HEK293 (cell line): ENCODE data around the gene MACROD1.

Source experiments
- CTCF ChIA-PET: fragments of 350-600 bp; formaldehyde crosslinking; extraction: SDS; loops from one replicate; lab custom pipeline; 2021; ENCODE audit warnings: antibody characterized with exemption; lab: Yijun Ruan, JAX
- POLR2A ChIA-PET: fragments of 300-600 bp; formaldehyde crosslinking; extraction: SDS; loops from one replicate; lab custom pipeline; 2020; ENCODE audit warnings: antibody characterized with exemption, inconsistent platforms; lab: Yijun Ruan, JAX
- H3K27ac ChIP-seq: fragments of 200-500 bp; sonication (Bioruptor generic); 2 replicates; pipeline ENCODE4 v1.5.1; 2014; ENCODE audit warnings: low read depth, low read length, control low read depth, inconsistent platforms; ENCODE audit errors: extremely low read depth
- H3K36me3 ChIP-seq, 2 experiments: fragments of 200-500 bp in 1 of 2; sonication (Bioruptor generic) in 1 of 2; 1 replicate in 1 of 2; 2 replicates in 1 of 2; pipeline ENCODE4 v1.5.1; 2014 to 2017; ENCODE audit warnings: inconsistent platforms in 2 of 2, low read length in 2 of 2; ENCODE audit not compliant: control insufficient read depth in 2 of 2, insufficient read depth in 1 of 2
- H3K4me1 ChIP-seq: fragments of 200-500 bp; sonication (Bioruptor generic); 2 replicates; pipeline ENCODE4 v1.5.1; 2014; ENCODE audit warnings: mild to moderate bottlenecking, low read length, inconsistent platforms; ENCODE audit not compliant: control insufficient read depth, insufficient read depth
- H3K4me3 ChIP-seq: 2 replicates; pipeline ENCODE4 v1.5.1; 2011; ENCODE audit warnings: low read depth, mild to moderate bottlenecking, control low read depth, low read length, moderate library complexity
- H3K9me3 ChIP-seq: fragments of 200-500 bp; sonication (Bioruptor generic); 2 replicates; pipeline ENCODE4 v1.5.1; 2014; ENCODE audit warnings: low read depth, low read length, inconsistent platforms; ENCODE audit not compliant: control insufficient read depth, insufficient read depth
- HOXD13 ChIP-seq: sonication (generic); formaldehyde crosslinking; IDR thresholded peaks from 2 replicates; pipeline ENCODE4 v1.8.0; 2022; ENCODE audit warnings: missing genetic modification reagents, borderline replicate concordance
- PRDM4 ChIP-seq: fragments of 450-650 bp; formaldehyde crosslinking; IDR thresholded peaks from 2 replicates; pipeline ENCODE4 v1.5.1; 2017; ENCODE audit warnings: missing biosample characterization, missing genetic modification characterization
- TSHZ1 ChIP-seq: fragments of 450-650 bp; formaldehyde crosslinking; IDR thresholded peaks from 2 replicates; pipeline ENCODE4 v1.5.1; 2016; ENCODE audit warnings: missing biosample characterization, missing genetic modification characterization, borderline replicate concordance
- ZBTB20 ChIP-seq: fragments of 450-650 bp; formaldehyde crosslinking; IDR thresholded peaks from 2 replicates; pipeline ENCODE4 v1.5.1; 2016; ENCODE audit warnings: missing biosample characterization, missing genetic modification characterization
- ZNF157 ChIP-seq: fragments of 450-650 bp; formaldehyde crosslinking; IDR thresholded peaks from 2 replicates; pipeline ENCODE4 v1.5.1; 2016; ENCODE audit warnings: missing biosample characterization, missing genetic modification characterization
- ZNF174 ChIP-seq: fragments of 450-650 bp; formaldehyde crosslinking; IDR thresholded peaks from 2 replicates; pipeline ENCODE4 v1.5.0; 2017; ENCODE audit warnings: missing biosample characterization, mild to moderate bottlenecking, missing genetic modification characterization
- ZNF19 ChIP-seq: fragments of 450-650 bp; formaldehyde crosslinking; IDR thresholded peaks from 2 replicates; pipeline ENCODE4; 2016; ENCODE audit warnings: missing biosample characterization, missing genetic modification characterization, low read depth
- ZNF354C ChIP-seq: fragments of 450-650 bp; formaldehyde crosslinking; IDR thresholded peaks from 2 replicates; pipeline ENCODE4 v1.5.1; 2016; ENCODE audit warnings: missing biosample characterization, missing genetic modification characterization, low read depth, borderline replicate concordance
- ZNF426 ChIP-seq: fragments of 450-650 bp; formaldehyde crosslinking; IDR thresholded peaks from 2 replicates; pipeline ENCODE4 v1.5.1; 2017; ENCODE audit warnings: missing biosample characterization, missing genetic modification characterization, mild to moderate bottlenecking, inconsistent platforms, moderate library complexity
- ZNF514 ChIP-seq: fragments of 450-650 bp; formaldehyde crosslinking; IDR thresholded peaks from 2 replicates; pipeline ENCODE4 v1.5.1; 2016; ENCODE audit warnings: missing biosample characterization, missing genetic modification characterization
- ZNF654 ChIP-seq: fragments of 450-650 bp; formaldehyde crosslinking; IDR thresholded peaks from 2 replicates; pipeline ENCODE4 v1.5.1; 2016; ENCODE audit warnings: low read depth, missing biosample characterization, missing genetic modification characterization
- ZNF660 ChIP-seq: fragments of 450-650 bp; IDR thresholded peaks from 2 replicates; pipeline ENCODE4 v1.5.1; 2018; ENCODE audit warnings: missing biosample characterization, mild to moderate bottlenecking, missing genetic modification characterization
- TF ChIP-seq, protein P1 (sequence below): fragments of 450-650 bp; formaldehyde crosslinking; IDR thresholded peaks from 2 replicates; pipeline ENCODE4 v1.5.1; 2016; ENCODE audit warnings: missing biosample characterization, missing genetic modification characterization
- TF ChIP-seq, protein P2 (sequence below): fragments of 450-650 bp; formaldehyde crosslinking; IDR thresholded peaks from 2 replicates; pipeline ENCODE4 v1.5.1; 2016; ENCODE audit warnings: missing biosample characterization, missing genetic modification characterization
- TF ChIP-seq, protein P3 (sequence below): fragments of 450-650 bp; formaldehyde crosslinking; IDR thresholded peaks from 2 replicates; pipeline ENCODE4 v1.5.1; 2016; ENCODE audit warnings: missing biosample characterization, missing genetic modification characterization, borderline replicate concordance
- TF ChIP-seq, protein P4 (sequence below): fragments of 450-650 bp; formaldehyde crosslinking; IDR thresholded peaks from 2 replicates; pipeline ENCODE4 v1.5.1; 2016; ENCODE audit warnings: missing biosample characterization, missing genetic modification characterization

MACROD1 gene

GRCh38 chr11:64192434-64192833 is 26.5 kb upstream of the MACROD1 start:
- POLR2A ChIA-PET = no interaction called here
- Histone ChIP-seq H3K4me1 (peaks cover 3% of the 10 kb centered on the region; the same call in 1 of the 2 replicates), H3K27ac (no peak overlapping the region), H3K36me3 (peaks cover 29 to 80% of the 10 kb centered on the region in 2 experiments), H3K9me3 (no peaks in the 10 kb centered on the region), H3K4me3 (no peak overlapping the region)
- no peak for TF ChIP-seq ZNF19 (tag by site-specific recombination)
- TF ChIP-seq, protein P1, sequence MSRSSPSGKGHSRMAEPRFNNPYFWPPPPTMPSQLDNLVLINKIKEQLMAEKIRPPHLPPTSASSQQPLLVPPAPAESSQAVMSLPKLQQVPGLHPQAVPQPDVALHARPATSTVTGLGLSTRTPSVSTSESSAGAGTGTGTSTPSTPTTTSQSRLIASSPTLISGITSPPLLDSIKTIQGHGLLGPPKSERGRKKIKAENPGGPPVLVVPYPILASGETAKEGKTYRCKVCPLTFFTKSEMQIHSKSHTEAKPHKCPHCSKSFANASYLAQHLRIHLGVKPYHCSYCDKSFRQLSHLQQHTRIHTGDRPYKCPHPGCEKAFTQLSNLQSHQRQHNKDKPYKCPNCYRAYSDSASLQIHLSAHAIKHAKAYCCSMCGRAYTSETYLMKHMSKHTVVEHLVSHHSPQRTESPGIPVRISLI = no peak
- TF ChIP-seq, protein P2, sequence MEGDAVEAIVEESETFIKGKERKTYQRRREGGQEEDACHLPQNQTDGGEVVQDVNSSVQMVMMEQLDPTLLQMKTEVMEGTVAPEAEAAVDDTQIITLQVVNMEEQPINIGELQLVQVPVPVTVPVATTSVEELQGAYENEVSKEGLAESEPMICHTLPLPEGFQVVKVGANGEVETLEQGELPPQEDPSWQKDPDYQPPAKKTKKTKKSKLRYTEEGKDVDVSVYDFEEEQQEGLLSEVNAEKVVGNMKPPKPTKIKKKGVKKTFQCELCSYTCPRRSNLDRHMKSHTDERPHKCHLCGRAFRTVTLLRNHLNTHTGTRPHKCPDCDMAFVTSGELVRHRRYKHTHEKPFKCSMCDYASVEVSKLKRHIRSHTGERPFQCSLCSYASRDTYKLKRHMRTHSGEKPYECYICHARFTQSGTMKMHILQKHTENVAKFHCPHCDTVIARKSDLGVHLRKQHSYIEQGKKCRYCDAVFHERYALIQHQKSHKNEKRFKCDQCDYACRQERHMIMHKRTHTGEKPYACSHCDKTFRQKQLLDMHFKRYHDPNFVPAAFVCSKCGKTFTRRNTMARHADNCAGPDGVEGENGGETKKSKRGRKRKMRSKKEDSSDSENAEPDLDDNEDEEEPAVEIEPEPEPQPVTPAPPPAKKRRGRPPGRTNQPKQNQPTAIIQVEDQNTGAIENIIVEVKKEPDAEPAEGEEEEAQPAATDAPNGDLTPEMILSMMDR = no peak
- no peak for TF ChIP-seq ZNF354C (tag by site-specific recombination)
- no peak for TF ChIP-seq ZNF174 (tag by site-specific recombination)
- CTCF ChIA-PET = interaction anchor here (0.9 to 1.4 kb wide), 3 partner anchors 12 to 164 kb away, joined by 3 to 4 read pairs (median 4); partner anchors contain the start of gene PLCB3

GRCh38 chr11:64186492-64187165 is 20.7 kb upstream of the MACROD1 start:
- Histone ChIP-seq H3K9me3 (no peaks in the 10 kb centered on the region), H3K4me1 (peaks cover 3% of the 10 kb centered on the region; the same call in 1 of the 2 replicates), H3K4me3 (no peak overlapping the region), H3K27ac (no peak overlapping the region; the same call in 1 of the 2 replicates), H3K36me3 (peaks cover 4 to 25% of the 10 kb centered on the region in 2 experiments; a peak in 2 of 3 replicates)
- ChIA-PET CTCF (interaction anchor here (0.6 to 4.0 kb wide), 6 partner anchors 18 to 324 kb away, joined by 3 to 31 read pairs (median 4); partner anchors contain the start of gene FERMT3), POLR2A (interaction anchor here (0.5 to 3.0 kb wide), 17 partner anchors 10 to 1613 kb away, joined by 4 to 32 read pairs (median 11); partner anchors contain the start of genes BAD, EEF1G, FERMT3 and GPR137)
- TF ChIP-seq, protein P3, sequence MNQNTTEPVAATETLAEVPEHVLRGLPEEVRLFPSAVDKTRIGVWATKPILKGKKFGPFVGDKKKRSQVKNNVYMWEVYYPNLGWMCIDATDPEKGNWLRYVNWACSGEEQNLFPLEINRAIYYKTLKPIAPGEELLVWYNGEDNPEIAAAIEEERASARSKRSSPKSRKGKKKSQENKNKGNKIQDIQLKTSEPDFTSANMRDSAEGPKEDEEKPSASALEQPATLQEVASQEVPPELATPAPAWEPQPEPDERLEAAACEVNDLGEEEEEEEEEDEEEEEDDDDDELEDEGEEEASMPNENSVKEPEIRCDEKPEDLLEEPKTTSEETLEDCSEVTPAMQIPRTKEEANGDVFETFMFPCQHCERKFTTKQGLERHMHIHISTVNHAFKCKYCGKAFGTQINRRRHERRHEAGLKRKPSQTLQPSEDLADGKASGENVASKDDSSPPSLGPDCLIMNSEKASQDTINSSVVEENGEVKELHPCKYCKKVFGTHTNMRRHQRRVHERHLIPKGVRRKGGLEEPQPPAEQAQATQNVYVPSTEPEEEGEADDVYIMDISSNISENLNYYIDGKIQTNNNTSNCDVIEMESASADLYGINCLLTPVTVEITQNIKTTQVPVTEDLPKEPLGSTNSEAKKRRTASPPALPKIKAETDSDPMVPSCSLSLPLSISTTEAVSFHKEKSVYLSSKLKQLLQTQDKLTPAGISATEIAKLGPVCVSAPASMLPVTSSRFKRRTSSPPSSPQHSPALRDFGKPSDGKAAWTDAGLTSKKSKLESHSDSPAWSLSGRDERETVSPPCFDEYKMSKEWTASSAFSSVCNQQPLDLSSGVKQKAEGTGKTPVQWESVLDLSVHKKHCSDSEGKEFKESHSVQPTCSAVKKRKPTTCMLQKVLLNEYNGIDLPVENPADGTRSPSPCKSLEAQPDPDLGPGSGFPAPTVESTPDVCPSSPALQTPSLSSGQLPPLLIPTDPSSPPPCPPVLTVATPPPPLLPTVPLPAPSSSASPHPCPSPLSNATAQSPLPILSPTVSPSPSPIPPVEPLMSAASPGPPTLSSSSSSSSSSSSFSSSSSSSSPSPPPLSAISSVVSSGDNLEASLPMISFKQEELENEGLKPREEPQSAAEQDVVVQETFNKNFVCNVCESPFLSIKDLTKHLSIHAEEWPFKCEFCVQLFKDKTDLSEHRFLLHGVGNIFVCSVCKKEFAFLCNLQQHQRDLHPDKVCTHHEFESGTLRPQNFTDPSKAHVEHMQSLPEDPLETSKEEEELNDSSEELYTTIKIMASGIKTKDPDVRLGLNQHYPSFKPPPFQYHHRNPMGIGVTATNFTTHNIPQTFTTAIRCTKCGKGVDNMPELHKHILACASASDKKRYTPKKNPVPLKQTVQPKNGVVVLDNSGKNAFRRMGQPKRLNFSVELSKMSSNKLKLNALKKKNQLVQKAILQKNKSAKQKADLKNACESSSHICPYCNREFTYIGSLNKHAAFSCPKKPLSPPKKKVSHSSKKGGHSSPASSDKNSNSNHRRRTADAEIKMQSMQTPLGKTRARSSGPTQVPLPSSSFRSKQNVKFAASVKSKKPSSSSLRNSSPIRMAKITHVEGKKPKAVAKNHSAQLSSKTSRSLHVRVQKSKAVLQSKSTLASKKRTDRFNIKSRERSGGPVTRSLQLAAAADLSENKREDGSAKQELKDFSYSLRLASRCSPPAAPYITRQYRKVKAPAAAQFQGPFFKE (tag by site-specific recombination) = no peak
- TF ChIP-seq ZNF514 (tag by site-specific recombination) (no peak), HOXD13 (CRISPR knock-in tag) (no peak), PRDM4 (no peak), ZBTB20 (tag by site-specific recombination) (no peak), ZNF426 (tag by site-specific recombination) (no peak), ZNF157 (tag by site-specific recombination) (no peak), ZNF654 (no peak), ZNF660 (no peak), TSHZ1 (tag by site-specific recombination) (no peak)
- TF ChIP-seq, protein P4, sequence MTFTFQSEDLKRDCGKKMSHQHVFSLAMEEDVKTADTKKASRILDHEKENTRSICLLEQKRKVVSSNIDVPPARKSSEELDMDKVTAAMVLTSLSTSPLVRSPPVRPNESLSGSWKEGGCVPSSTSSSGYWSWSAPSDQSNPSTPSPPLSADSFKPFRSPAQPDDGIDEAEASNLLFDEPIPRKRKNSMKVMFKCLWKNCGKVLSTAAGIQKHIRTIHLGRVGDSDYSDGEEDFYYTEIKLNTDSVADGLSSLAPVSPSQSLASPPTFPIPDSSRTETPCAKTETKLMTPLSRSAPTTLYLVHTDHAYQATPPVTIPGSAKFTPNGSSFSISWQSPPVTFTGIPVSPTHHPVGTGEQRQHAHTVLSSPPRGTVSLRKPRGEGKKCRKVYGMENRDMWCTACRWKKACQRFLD (tag by site-specific recombination) = no peak
